GM12878 (cell line): ENCODE results near the gene NOL12. TPM values are rescaled to one million over a fixed set of nuclear protein-coding genes. Genes with fewer than 3 reads are reported as not detected.

ENCODE experiments used
- ATAC-seq: fragments of 200-7000 bp; cut with Tn5 transposase; 3 replicates; pipeline ENCODE4 v1.9.1; 2020; ENCODE audit warnings: mild to moderate bottlenecking, moderate library complexity
- BruUV-seq: library from RNA; stranded (reverse); fragments of 400-500 nt; replicated peaks from 2 replicates; lab custom pipeline; 2021; lab: Mats Ljungman, UMichigan
- CTCF ChIA-PET: fragments of 300-600 bp; sonication (Branson Sonifier 250); formaldehyde crosslinking; extraction: SDS; loops from one replicate; lab custom pipeline; 2021; ENCODE audit warnings: inconsistent platforms; lab: Yijun Ruan, JAX
- POLR2A ChIA-PET: fragments of 350-600 bp; formaldehyde crosslinking; extraction: SDS; loops from one replicate; lab custom pipeline; 2021; ENCODE audit warnings: inconsistent platforms; lab: Charles Lee
- RAD21 ChIA-PET: fragments of 300-600 bp; sonication (Branson Sonifier 250); formaldehyde crosslinking; loops from one replicate; lab custom pipeline; 2023; ENCODE audit warnings: antibody characterized with exemption; ENCODE audit not compliant: unreplicated experiment; lab: Charles Lee
- SMC1A ChIA-PET: fragments of 300-600 bp; sonication (Branson Sonifier 250); formaldehyde crosslinking; loops from one replicate; lab custom pipeline; 2023; ENCODE audit not compliant: unreplicated experiment, uncharacterized antibody; lab: Charles Lee
- DNase-seq: peaks from one replicate; pipeline ENCODE4 v3.0.0-alpha.2; 2011; ENCODE audit warnings: low read depth, low spot score
- FAIRE-seq: peaks from 3 replicates; lab custom pipeline; 2011; peaks lifted over from hg19 to GRCh38; lab: Jason Lieb, UNC
- H2AFZ ChIP-seq: 2 replicates; pipeline ENCODE4 v1.6.0; 2011; ENCODE audit warnings: low read depth, low read length, control low read depth; ENCODE audit not compliant: control insufficient read depth
- H3K27ac ChIP-seq: 2 replicates; pipeline ENCODE4 v1.5.1; 2011; ENCODE audit warnings: control low read depth; ENCODE audit not compliant: control insufficient read depth, insufficient read depth
- H3K27me3 ChIP-seq, 2 experiments: replicated peaks in 1 of 2; 2 replicates each; pipeline versions ENCODE4 v1.6.0 to v1.6.1; 2011; ENCODE audit warnings: low read length in 1 of 2; ENCODE audit not compliant: control insufficient read depth in 2 of 2, insufficient read depth in 2 of 2
- H3K36me3 ChIP-seq, 2 experiments: 2 replicates each; pipeline ENCODE4 v1.5.1; 2011; ENCODE audit warnings: low read length in 1 of 2; ENCODE audit not compliant: control insufficient read depth in 2 of 2, insufficient read depth in 2 of 2
- H3K4me1 ChIP-seq: 2 replicates; pipeline ENCODE4 v1.6.1; 2011; ENCODE audit warnings: mild to moderate bottlenecking, low read length, moderate library complexity, mixed read lengths; ENCODE audit not compliant: control insufficient read depth, insufficient read depth
- H3K4me2 ChIP-seq: 2 replicates; pipeline ENCODE4 v1.6.0; 2011; ENCODE audit warnings: control low read depth; ENCODE audit not compliant: control insufficient read depth, insufficient read depth
- H3K4me3 ChIP-seq: fragments of 200-600 bp; sonication (generic); 2 replicates; pipeline ENCODE4 v1.5.1; 2016
- H3K79me2 ChIP-seq: 2 replicates; pipeline ENCODE4 v1.6.0; 2011; ENCODE audit warnings: low read length; ENCODE audit not compliant: control insufficient read depth, insufficient read depth
- H3K9ac ChIP-seq: 2 replicates; pipeline ENCODE4 v1.8.0; 2011; ENCODE audit warnings: low read length, control low read depth, mixed read lengths; ENCODE audit not compliant: control insufficient read depth, insufficient read depth
- H3K9me3 ChIP-seq: replicated peaks from 3 replicates; pipeline ENCODE4 v1.5.1; 2011; ENCODE audit warnings: mild to moderate bottlenecking, low read length; ENCODE audit not compliant: control insufficient read depth, insufficient read depth
- H4K20me1 ChIP-seq: 2 replicates; pipeline ENCODE4 v1.6.0; 2011; ENCODE audit not compliant: control insufficient read depth, insufficient read depth
- ATF7 ChIP-seq: fragments of 450-650 bp; IDR thresholded peaks from 2 replicates; pipeline ENCODE4 v1.6.1; 2016; ENCODE audit warnings: low read depth, mild to moderate bottlenecking
- CHD2 ChIP-seq: IDR thresholded peaks from 2 replicates; pipeline ENCODE4 v1.6.1; 2011; ENCODE audit warnings: low read depth, low read length, improper control_type of control experiment, borderline replicate concordance
- CREB1 ChIP-seq: IDR thresholded peaks from 2 replicates; pipeline ENCODE4 v1.6.1; 2012; ENCODE audit warnings: low read depth, mild to moderate bottlenecking, inconsistent platforms
- CTCF ChIP-seq, 3 experiments: IDR thresholded peaks in 2 of 3; conservative IDR thresholded peaks in 1 of 3; 2 replicates each; pipeline ENCODE4 v1.5.1; 2011; ENCODE audit warnings: low read depth in 3 of 3, low read length in 3 of 3, mild to moderate bottlenecking in 3 of 3, control low read depth in 2 of 3, moderate library complexity in 2 of 3, inconsistent platforms in 1 of 3, mixed read lengths in 1 of 3; ENCODE audit not compliant: control insufficient read depth in 2 of 3, insufficient read depth in 1 of 3; ENCODE audit errors: extremely low read depth in 1 of 3
- ETV6 ChIP-seq, 2 experiments: fragments of 450-650 bp in 1 of 2; IDR thresholded peaks in 1 of 2; conservative IDR thresholded peaks in 1 of 2; 2 replicates each; pipeline ENCODE4 v1.6.1; 2014; ENCODE audit warnings: antibody characterized with exemption in 1 of 2, borderline replicate concordance in 1 of 2, low read depth in 1 of 2, mild to moderate bottlenecking in 1 of 2, moderate library complexity in 1 of 2
- MLLT1 ChIP-seq: fragments of 450-650 bp; IDR thresholded peaks from 2 replicates; pipeline ENCODE4 v1.6.1; 2016; ENCODE audit warnings: mild to moderate bottlenecking
- MXI1 ChIP-seq: fragments of 150-350 bp; IDR thresholded peaks from 2 replicates; pipeline ENCODE4 v1.6.1; 2011; ENCODE audit warnings: low read depth, mild to moderate bottlenecking, inconsistent platforms, low read length, improper control_type of control experiment
- NFYB ChIP-seq: IDR thresholded peaks from 2 replicates; pipeline ENCODE4 v1.6.1; 2011; ENCODE audit warnings: low read depth, mild to moderate bottlenecking, low read length, improper control_type of control experiment, moderate library complexity; ENCODE audit not compliant: insufficient read depth
- NR2F1 ChIP-seq: fragments of 450-650 bp; conservative IDR thresholded peaks from 2 replicates; pipeline ENCODE4 v1.6.1; 2017; ENCODE audit warnings: mild to moderate bottlenecking
- PBX3 ChIP-seq: IDR thresholded peaks from 2 replicates; pipeline ENCODE4 v1.6.1; 2011; ENCODE audit warnings: mild to moderate bottlenecking, low read depth, low read length, moderate library complexity; ENCODE audit not compliant: insufficient replicate concordance
- RBBP5 ChIP-seq: fragments of 200-600 bp; sonication (generic); conservative IDR thresholded peaks from 2 replicates; pipeline ENCODE4 v1.6.1; 2016
- SIN3A ChIP-seq: IDR thresholded peaks from 2 replicates; pipeline ENCODE4 v1.6.1; 2012; ENCODE audit warnings: low read depth, low read length, improper control_type of control experiment
- SMC3 ChIP-seq: IDR thresholded peaks from 2 replicates; pipeline ENCODE4 v1.6.1; 2011; ENCODE audit warnings: low read length, improper control_type of control experiment, borderline replicate concordance
- SUPT20H ChIP-seq: IDR thresholded peaks from 2 replicates; pipeline ENCODE4 v1.6.1; 2011; ENCODE audit warnings: low read depth, mild to moderate bottlenecking, low read length, moderate library complexity, borderline replicate concordance; ENCODE audit not compliant: control insufficient read depth
- SUZ12 ChIP-seq: fragments of 200-600 bp; sonication (generic); IDR thresholded peaks from one replicate; pipeline ENCODE4 v1.6.1; 2018; ENCODE audit warnings: antibody characterized with exemption, mild to moderate bottlenecking; ENCODE audit not compliant: unreplicated experiment
- WGBS: methylation state at CpG from one replicate; pipeline ENCODE4 v1.1.6; 2016; ENCODE audit warnings: low lambda C conversion rate; ENCODE audit not compliant: insufficient replicate concordance, insufficient coverage; ENCODE audit errors: missing lambda C conversion rate; 5-methylcytosine and 5-hydroxymethylcytosine counted together
- in situ Hi-C: fragments of 300-500 bp; cut with MboI; formaldehyde crosslinking; loops from 9 replicates; pipeline ENCODE4 v1.14.3; 2018; ENCODE audit warnings: mixed read lengths
- intact Hi-C: fragments of 100-400 bp; cut with micrococcal nuclease; formaldehyde crosslinking; loops from one replicate; pipeline ENCODE4 v1.14.2; 2022; ENCODE audit not compliant: unreplicated experiment
- polyA plus RNA-seq, 11 experiments: library from polyadenylated mRNA; depleted of rRNA in 4 of 11; unstranded in 6 of 11; stranded (reverse) in 5 of 11; fragments of >200 nt; fragmentation: Nextera tagmentation in 4 of 11; fragmentation: Illumina TruSeq in 1 of 11; extraction: Ambion mirVana in 4 of 11; extraction: Trizol in 1 of 11; gene quantifications; 1 replicate in 1 of 11; 2 replicates in 10 of 11; pipeline versions ENCODE4 v1.2.1 to v1.2.3, GENCODE V29; 2011 to 2016; ENCODE audit warnings: inconsistent platforms in 2 of 11, missing spikeins in 2 of 11, low read depth in 1 of 11
- total RNA-seq, 4 experiments: library from RNA; depleted of rRNA in 3 of 4; stranded (reverse); fragments of >200 nt in 3 of 4; fragmentation: Illumina TruSeq in 1 of 4; extraction: Trizol in 1 of 4; gene quantifications; 2 replicates each; pipeline versions ENCODE4 v1.2.1 to v1.2.3, GENCODE V29; 2013 to 2021

The NOL12 gene
- total and polyA plus RNA-seq, 10 of the 15 experiments (the other 5 are each of a cell fraction or from before 2014, with no cell fraction given), result 3.3 to 69.4 (median 41.1) TPM

GRCh38 chr22:37661160-37661924 lies 24.8 kb upstream of the NOL12 start:
- Histone ChIP-seq H3K79me2 (peaks cover 51% of the 10 kb centered on the region), H3K4me3 (peak overlapping the region; percentile 82), H4K20me1 (no peaks in the 10 kb centered on the region), H3K27me3 (no peaks in the 10 kb centered on the region), H3K4me2 (peak overlapping the region; percentile 96), H3K4me1 (peaks cover 12% of the 10 kb centered on the region), H3K27ac (no peak overlapping the region), H3K9ac (peak overlapping the region; percentile 70), H3K9me3 (no peaks in the 10 kb centered on the region), H2AFZ (no peak overlapping the region), H3K36me3 (peaks cover 0 to 12% of the 10 kb centered on the region in 2 experiments; a peak in 3 of 4 replicates)
- ChIA-PET CTCF (interaction anchor here (0.6 to 11.7 kb wide), 24 partner anchors 8 to 415 kb away, joined by 3 to 414 read pairs (median 4); partner anchors contain the start of genes C22orf23, GGA1, LGALS1 and NOL12), POLR2A (interaction anchor here (0.6 to 9.6 kb wide), 11 partner anchors 8 to 59 kb away, joined by 3 to 209 read pairs (median 4); partner anchors contain the start of genes LGALS1 and NOL12), RAD21 (interaction anchor here (0.9 to 9.1 kb wide), 15 partner anchors 10 to 293 kb away, joined by 3 to 173 read pairs (median 7); partner anchors contain the start of genes ANKRD54, C22orf23, GCAT and GGA1), SMC1A (interaction anchor here (0.7 to 7.9 kb wide), 13 partner anchors 10 to 204 kb away, joined by 3 to 157 read pairs (median 13); partner anchors contain the start of genes GCAT, GGA1, LGALS1 and NOL12)
- 74% methylated on average over 12 of the region's 12 CpGs for WGBS
- in situ Hi-C loops, result no loop called here
- FAIRE-seq, result no peak
- no TSS peak for BruUV-seq
- ATAC-seq, result peak; percentile 33
- intact Hi-C loops, result loop anchor here (1.0 to 2.0 kb wide), 2 partner anchors 20 to 201 kb away; no protein-coding TSS in a partner anchor
- DNase-seq, result no peak
- TF ChIP-seq MLLT1 (peak; percentile 96), CREB1 (no peak), SUZ12 (no peak), ATF7 (peak; percentile 91), PBX3 (peak; percentile 43), SUPT20H (no peak), SIN3A (0 out of 2 replicates have a peak, but pooled peaks have one; percentile 56), MXI1 (peak; percentile 48; the same call in 1 of the 2 replicates), CTCF (IDR thresholded peaks at IDR 0.05 in 2 of 3, conservative IDR thresholded peaks at IDR 0.05 in 1 of 3; ENCODE audit: control insufficient read depth in 2 of 3, extremely low read depth in 1 of 3, insufficient read depth in 1 of 3, low read depth in 3 of 3, low read length in 3 of 3) (peak; percentile 50 to 82 (median 68)), ETV6 (conservative IDR thresholded peaks at IDR 0.05 in 1 of 2, IDR thresholded peaks at IDR 0.05 in 1 of 2; ENCODE audit: borderline replicate concordance in 1 of 2, low read depth in 1 of 2) (no peak), CHD2 (peak; percentile 41; the same call in 1 of the 2 replicates), NFYB (no peak), SMC3 (peak; percentile 47; the same call in 1 of the 2 replicates), NR2F1 (no peak), RBBP5 (no peak)
